ENCODE results near the gene RGS7BP.

GRCh38 chr5:64632251-64632650 is 126.4 kb downstream of the RGS7BP start:
- no peak for TF ChIP-seq CTCF (IDR thresholded peaks at IDR 0.05; ENCODE audit: low read depth, low read length, missing input control)
- TF ChIP-seq HNF4G (IDR thresholded peaks at IDR 0.05), result no peak
- no peak for TF ChIP-seq TAF1 (conservative IDR thresholded peaks at IDR 0.05)
- TF ChIP-seq JUND (IDR thresholded peaks at IDR 0.05), result no peak
- no peak for TF ChIP-seq MAX (IDR thresholded peaks at IDR 0.05)
- no peak for TF ChIP-seq YY1 (IDR thresholded peaks at IDR 0.05)
- no peak for TF ChIP-seq ZBTB33 (IDR thresholded peaks at IDR 0.05)
- no peak for TF ChIP-seq RXRA (IDR thresholded peaks at IDR 0.05)
- TF ChIP-seq NR2F2 (IDR thresholded peaks at IDR 0.05), result no peak
- no peak for TF ChIP-seq RAD21 (IDR thresholded peaks at IDR 0.05)
- no peak for TF ChIP-seq EGR1 (IDR thresholded peaks at IDR 0.05; ENCODE audit: low read depth in 2 of 2)
- TF ChIP-seq REST (IDR thresholded peaks at IDR 0.05), result no peak
- no peak for TF ChIP-seq GABPA (IDR thresholded peaks at IDR 0.05 in 1 of 2, conservative IDR thresholded peaks at IDR 0.05 in 1 of 2)
